Measurements from ENCODE around the gene TENT4B.
A peak's percentile ranks its signal among the peaks of the same experiment; 100 is the strongest.

TENT4B gene

GRCh38 chr16:50256604-50257003, 103.5 kb downstream of the TENT4B start:
- no peak for DNase-seq (ENCODE audit: low read depth in 2 of 2)

- no peak for DNase-seq (ENCODE audit: low read depth in 2 of 2)
These were observed 104.8 kb downstream of the TENT4B start for GRCh38 chr16:50257876-50258275.

- DNase-seq (ENCODE audit: low read depth in 2 of 2): no peak
These were observed 106.5 kb downstream of the TENT4B start for GRCh38 chr16:50259334-50260205.

GRCh38 chr16:50260206-50261159, 107.4 kb downstream of the TENT4B start:
- DNase-seq (ENCODE audit: low read depth in 2 of 2): no peak

- no peak for DNase-seq (ENCODE audit: low read depth in 2 of 2)
These were observed 108.1 kb downstream of the TENT4B start for GRCh38 chr16:50261160-50261706.

GRCh38 chr16:50261707-50262235, 108.7 kb downstream of the TENT4B start:
- no peak for DNase-seq (ENCODE audit: low read depth in 2 of 2)

- DNase-seq (ENCODE audit: low read depth in 2 of 2): no peak
These were observed 110.2 kb downstream of the TENT4B start for GRCh38 chr16:50263060-50263909.

- no peak for DNase-seq (ENCODE audit: low read depth in 2 of 2)
These were observed 111.1 kb downstream of the TENT4B start for GRCh38 chr16:50263940-50264929.

- no peak for DNase-seq (ENCODE audit: low read depth in 2 of 2)
These were observed 112.2 kb downstream of the TENT4B start for GRCh38 chr16:50265260-50265659.

- no peak for DNase-seq (ENCODE audit: low read depth in 2 of 2)
These were observed 112.7 kb downstream of the TENT4B start for GRCh38 chr16:50265716-50266336.

GRCh38 chr16:50266337-50267091, 113.4 kb downstream of the TENT4B start, which contains the start of gene ADCY7:
Gene ADCY7, plus strand, starts transcription at chr16:50266551. Its CDS starts 21,629 bp downstream, at chr16:50288180.
- DNase-seq (ENCODE audit: low read depth in 2 of 2): peak; percentile 72 to 81

- no peak for DNase-seq (ENCODE audit: low read depth in 2 of 2)
These were observed 114.1 kb downstream of the TENT4B start for GRCh38 chr16:50267151-50267631.

- DNase-seq (ENCODE audit: low read depth in 2 of 2): no peak
These were observed 114.5 kb downstream of the TENT4B start for GRCh38 chr16:50267651-50268050.

GRCh38 chr16:50268352-50268751, 115.2 kb downstream of the TENT4B start:
- no peak for DNase-seq (ENCODE audit: low read depth in 2 of 2)

GRCh38 chr16:50269061-50269705, 116.1 kb downstream of the TENT4B start:
- DNase-seq (ENCODE audit: low read depth in 2 of 2): no peak

GRCh38 chr16:50269769-50270509, 116.8 kb downstream of the TENT4B start:
- DNase-seq (ENCODE audit: low read depth in 2 of 2): no peak

Measured in stimulated activated CD8-positive, alpha-beta memory T cell treated with anti-CD3 and anti-CD28 coated beads, Interleukin-7, amount 100 ng/mL, for 4 hours (primary cell).